HepG2 (cell line): ENCODE measurements around the gene ZNF334. TPM values are rescaled to one million over a fixed set of nuclear protein-coding genes. Genes with fewer than 3 reads are reported as not detected.

Experiments
- polyA plus RNA-seq, 8 experiments: library from polyadenylated mRNA; depleted of rRNA in 3 of 8; stranded (reverse) in 7 of 8; unstranded in 1 of 8; fragments of >200 nt; fragmentation: Illumina TruSeq in 4 of 8; extraction: Trizol in 4 of 8; gene quantifications; 2 replicates each; pipeline versions ENCODE4 v1.2.1 to v1.2.3, GENCODE V29; 2011 to 2016; ENCODE audit warnings: low read depth in 4 of 8, missing spikeins in 1 of 8, mixed read lengths in 1 of 8; ENCODE audit not compliant: insufficient read depth in 1 of 8
- total RNA-seq, 5 experiments: library from RNA; depleted of rRNA; stranded (reverse); fragments of >200 nt; fragmentation: Illumina TruSeq; extraction: Trizol; gene quantifications; 2 replicates each; pipeline ENCODE4 v1.2.3, GENCODE V29; 2016; ENCODE audit warnings: low read depth in 1 of 5

ZNF334 gene
- total and polyA plus RNA-seq, 2 of the 13 experiments (the other 11 are each of a cell fraction or from before 2014, with no cell fraction given) = 4.8 to 7.8 TPM

Other genes starting within 250 kb of the ZNF334 start
- gene CDH22, start 205.1 kb downstream of the ZNF334 start, total RNA-seq (2016; rRNA removed; fragmentation: Illumina TruSeq; extraction: Trizol) = not detected in 2 replicates
- gene CDH22, start 205.1 kb downstream of the ZNF334 start, polyA plus RNA-seq (2011; rRNA removed) = not detected in 2 replicates
- 35.7 and 42.8 TPM in 2 replicates for gene ELMO2, start 106.9 kb downstream of the ZNF334 start, total RNA-seq (2016; rRNA removed; fragmentation: Illumina TruSeq; extraction: Trizol)
- 30.6 and 41.5 TPM in 2 replicates for gene ELMO2, start 106.9 kb downstream of the ZNF334 start, polyA plus RNA-seq (2011; rRNA removed)
- gene OCSTAMP, start 37.1 kb upstream of the ZNF334 start, total RNA-seq (2016; rRNA removed; fragmentation: Illumina TruSeq; extraction: Trizol) = not detected in 2 replicates
- gene OCSTAMP, start 37.1 kb upstream of the ZNF334 start, polyA plus RNA-seq (2011; rRNA removed) = not detected in 2 replicates
- 27.9 and 66.5 TPM in 2 replicates for gene SLC13A3, start 137.9 kb upstream of the ZNF334 start, total RNA-seq (2016; rRNA removed; fragmentation: Illumina TruSeq; extraction: Trizol)
- gene SLC13A3, start 137.9 kb upstream of the ZNF334 start, polyA plus RNA-seq (2011; rRNA removed) = 63.3 and 76.0 TPM in 2 replicates
- gene TP53RK, start 175.9 kb upstream of the ZNF334 start, total RNA-seq (2016; rRNA removed; fragmentation: Illumina TruSeq; extraction: Trizol) = 25.5 and 31.0 TPM in 2 replicates
- 11.3 and 12.9 TPM in 2 replicates for gene TP53RK, start 175.9 kb upstream of the ZNF334 start, polyA plus RNA-seq (2011; rRNA removed)
- 9.6 and 16.0 TPM in 2 replicates for gene SLC2A10, start 196.1 kb upstream of the ZNF334 start, total RNA-seq (2016; rRNA removed; fragmentation: Illumina TruSeq; extraction: Trizol)
- 16.7 and 18.4 TPM in 2 replicates for gene SLC2A10, start 196.1 kb upstream of the ZNF334 start, polyA plus RNA-seq (2011; rRNA removed)